Mammary epithelial cell (primary cell): ENCODE data around the gene BAZ2B.

Source experiments
- CTCF ChIP-seq, 2 donors: IDR thresholded peaks in 1 of 2; conservative IDR thresholded peaks in 1 of 2; 2 replicates each; pipeline ENCODE4 v1.5.1; 2011 to 2012; ENCODE audit warnings: inconsistent platforms in 2 of 2, low read length in 2 of 2, mild to moderate bottlenecking in 2 of 2, control low read depth in 1 of 2, low read depth in 1 of 2; ENCODE audit not compliant: insufficient read depth in 1 of 2; ENCODE audit errors: extremely low read depth in 1 of 2
- EZH2 ChIP-seq: IDR thresholded peaks from 2 replicates; pipeline ENCODE4 v1.6.1; 2012; ENCODE audit warnings: low read length, inconsistent platforms, borderline replicate concordance

GRCh38 chr2:159460227-159460626 is 156.1 kb downstream of the BAZ2B start:
- TF ChIP-seq CTCF (conservative IDR thresholded peaks at IDR 0.05 in 1 of 2, IDR thresholded peaks at IDR 0.05 in 1 of 2; ENCODE audit: extremely low read depth in 1 of 2, insufficient read depth in 1 of 2, low read depth in 1 of 2, low read length in 2 of 2), result no peak
- no peak for TF ChIP-seq EZH2
